ENCODE measurements around the gene PCDH15. TPM values are rescaled to one million over a fixed set of nuclear protein-coding genes. Genes with fewer than 3 reads are reported as not detected.

Gene PCDH15
- total RNA-seq, 1 donor from 2014 or later, result 0.52 TPM

- H3K4me1 ChIP-seq (ENCODE audit: control insufficient read depth in 3 of 3, insufficient read depth in 3 of 3, low read length in 3 of 3), result no peaks in the 10 kb centered on the region
- H3K36me3 ChIP-seq (ENCODE audit: control insufficient read depth in 3 of 3, insufficient read depth in 3 of 3, low read length in 3 of 3), result no peaks in the 10 kb centered on the region
- no peak overlapping the region for H3K4me3 ChIP-seq (ENCODE audit: low read length in 3 of 3)
- H3K9me3 ChIP-seq (ENCODE audit: control insufficient read depth in 3 of 3, low read length in 3 of 3), result no peaks in the 10 kb centered on the region
- H3K27me3 ChIP-seq (ENCODE audit: control insufficient read depth in 3 of 3, insufficient read depth in 3 of 3, low read length in 3 of 3), result no peaks in the 10 kb centered on the region
- H3K9ac ChIP-seq (ENCODE audit: low read depth in 1 of 3, low read length in 3 of 3), result no peak overlapping the region
- H3K27ac ChIP-seq (ENCODE audit: low read depth, low read length), result no peak overlapping the region
Measured at GRCh38 chr10:54131833-54132232, 669.2 kb downstream of the PCDH15 start.

- Histone ChIP-seq H3K4me3 (ENCODE audit: low read length in 3 of 3) (no peak overlapping the region), H3K9ac (ENCODE audit: low read depth in 1 of 3, low read length in 3 of 3) (no peak overlapping the region), H3K4me1 (ENCODE audit: control insufficient read depth in 3 of 3, insufficient read depth in 3 of 3, low read length in 3 of 3) (no peaks in the 10 kb centered on the region), H3K36me3 (ENCODE audit: control insufficient read depth in 3 of 3, insufficient read depth in 3 of 3, low read length in 3 of 3) (no peaks in the 10 kb centered on the region), H3K9me3 (ENCODE audit: control insufficient read depth in 3 of 3, low read length in 3 of 3) (no peaks in the 10 kb centered on the region), H3K27me3 (ENCODE audit: control insufficient read depth in 3 of 3, insufficient read depth in 3 of 3, low read length in 3 of 3) (no peaks in the 10 kb centered on the region), H3K27ac (ENCODE audit: low read depth, low read length) (no peak overlapping the region)
Measured at GRCh38 chr10:54130394-54130793, 670.6 kb downstream of the PCDH15 start.

- Histone ChIP-seq H3K9me3 (ENCODE audit: control insufficient read depth in 3 of 3, low read length in 3 of 3) (no peaks in the 10 kb centered on the region), H3K36me3 (ENCODE audit: control insufficient read depth in 3 of 3, insufficient read depth in 3 of 3, low read length in 3 of 3) (no peaks in the 10 kb centered on the region), H3K4me1 (ENCODE audit: control insufficient read depth in 3 of 3, insufficient read depth in 3 of 3, low read length in 3 of 3) (no peaks in the 10 kb centered on the region)
Measured at GRCh38 chr10:54125098-54125747, 675.8 kb downstream of the PCDH15 start.

GRCh38 chr10:54124209-54124885 lies 676.7 kb downstream of the PCDH15 start:
- Histone ChIP-seq H3K36me3 (ENCODE audit: control insufficient read depth in 3 of 3, insufficient read depth in 3 of 3, low read length in 3 of 3) (no peaks in the 10 kb centered on the region), H3K9ac (ENCODE audit: low read depth in 1 of 3, low read length in 3 of 3) (no peak overlapping the region)

More at GRCh38 chr10:54125098-54125747, 675.8 kb downstream of the PCDH15 start:
- H3K4me3 ChIP-seq (ENCODE audit: low read length in 3 of 3), result no peak overlapping the region
- H3K27me3 ChIP-seq (ENCODE audit: control insufficient read depth in 3 of 3, insufficient read depth in 3 of 3, low read length in 3 of 3), result no peaks in the 10 kb centered on the region
- no peak overlapping the region for H3K9ac ChIP-seq (ENCODE audit: low read depth in 1 of 3, low read length in 3 of 3)
- H3K27ac ChIP-seq (ENCODE audit: low read depth, low read length), result no peak overlapping the region

GRCh38 chr10:54120806-54121205 lies 680.2 kb downstream of the PCDH15 start:
- Histone ChIP-seq H3K9me3 (ENCODE audit: control insufficient read depth in 3 of 3, low read length in 3 of 3) (no peaks in the 10 kb centered on the region), H3K27ac (ENCODE audit: low read depth, low read length) (no peak overlapping the region), H3K4me3 (ENCODE audit: low read length in 3 of 3) (no peak overlapping the region), H3K36me3 (ENCODE audit: control insufficient read depth in 3 of 3, insufficient read depth in 3 of 3, low read length in 3 of 3) (no peaks in the 10 kb centered on the region), H3K27me3 (ENCODE audit: control insufficient read depth in 3 of 3, insufficient read depth in 3 of 3, low read length in 3 of 3) (no peaks in the 10 kb centered on the region), H3K9ac (ENCODE audit: low read depth in 1 of 3, low read length in 3 of 3) (no peak overlapping the region), H3K4me1 (ENCODE audit: control insufficient read depth in 3 of 3, insufficient read depth in 3 of 3, low read length in 3 of 3) (no peaks in the 10 kb centered on the region)

More at GRCh38 chr10:54124209-54124885, 676.7 kb downstream of the PCDH15 start:
- Histone ChIP-seq H3K4me1 (ENCODE audit: control insufficient read depth in 3 of 3, insufficient read depth in 3 of 3, low read length in 3 of 3) (no peaks in the 10 kb centered on the region), H3K27ac (ENCODE audit: low read depth, low read length) (no peak overlapping the region), H3K4me3 (ENCODE audit: low read length in 3 of 3) (no peak overlapping the region), H3K27me3 (ENCODE audit: control insufficient read depth in 3 of 3, insufficient read depth in 3 of 3, low read length in 3 of 3) (no peaks in the 10 kb centered on the region), H3K9me3 (ENCODE audit: control insufficient read depth in 3 of 3, low read length in 3 of 3) (no peaks in the 10 kb centered on the region)

- no peak overlapping the region for H3K27ac ChIP-seq (ENCODE audit: low read depth, low read length)
- H3K27me3 ChIP-seq (ENCODE audit: control insufficient read depth in 3 of 3, insufficient read depth in 3 of 3, low read length in 3 of 3), result no peaks in the 10 kb centered on the region
- no peaks in the 10 kb centered on the region for H3K36me3 ChIP-seq (ENCODE audit: control insufficient read depth in 3 of 3, insufficient read depth in 3 of 3, low read length in 3 of 3)
- no peak overlapping the region for H3K4me3 ChIP-seq (ENCODE audit: low read length in 3 of 3)
- H3K4me1 ChIP-seq (ENCODE audit: control insufficient read depth in 3 of 3, insufficient read depth in 3 of 3, low read length in 3 of 3), result no peaks in the 10 kb centered on the region
- H3K9me3 ChIP-seq (ENCODE audit: control insufficient read depth in 3 of 3, low read length in 3 of 3), result no peaks in the 10 kb centered on the region
- no peak overlapping the region for H3K9ac ChIP-seq (ENCODE audit: low read depth in 1 of 3, low read length in 3 of 3)
Measured at GRCh38 chr10:54108961-54109360, 692.1 kb downstream of the PCDH15 start.

- no peaks in the 10 kb centered on the region for H3K27me3 ChIP-seq (ENCODE audit: control insufficient read depth in 3 of 3, insufficient read depth in 3 of 3, low read length in 3 of 3)
- H3K9ac ChIP-seq (ENCODE audit: low read depth in 1 of 3, low read length in 3 of 3), result no peak overlapping the region
- H3K36me3 ChIP-seq (ENCODE audit: control insufficient read depth in 3 of 3, insufficient read depth in 3 of 3, low read length in 3 of 3), result no peaks in the 10 kb centered on the region
- H3K4me1 ChIP-seq (ENCODE audit: control insufficient read depth in 3 of 3, insufficient read depth in 3 of 3, low read length in 3 of 3), result no peaks in the 10 kb centered on the region
- H3K9me3 ChIP-seq (ENCODE audit: control insufficient read depth in 3 of 3, low read length in 3 of 3), result no peaks in the 10 kb centered on the region
- H3K27ac ChIP-seq (ENCODE audit: low read depth, low read length), result no peak overlapping the region
- no peak overlapping the region for H3K4me3 ChIP-seq (ENCODE audit: low read length in 3 of 3)
Measured at GRCh38 chr10:54096892-54097291, 704.1 kb downstream of the PCDH15 start.

- no peak overlapping the region for H3K4me3 ChIP-seq (ENCODE audit: low read length in 3 of 3)
- no peak overlapping the region for H3K9ac ChIP-seq (ENCODE audit: low read depth in 1 of 3, low read length in 3 of 3)
- H3K4me1 ChIP-seq (ENCODE audit: control insufficient read depth in 3 of 3, insufficient read depth in 3 of 3, low read length in 3 of 3), result no peaks in the 10 kb centered on the region
- H3K27me3 ChIP-seq (ENCODE audit: control insufficient read depth in 3 of 3, insufficient read depth in 3 of 3, low read length in 3 of 3), result no peaks in the 10 kb centered on the region
- H3K27ac ChIP-seq (ENCODE audit: low read depth, low read length), result no peak overlapping the region
- H3K9me3 ChIP-seq (ENCODE audit: control insufficient read depth in 3 of 3, low read length in 3 of 3), result no peaks in the 10 kb centered on the region
- no peaks in the 10 kb centered on the region for H3K36me3 ChIP-seq (ENCODE audit: control insufficient read depth in 3 of 3, insufficient read depth in 3 of 3, low read length in 3 of 3)
Measured at GRCh38 chr10:54094321-54094720, 706.7 kb downstream of the PCDH15 start.

- no peak overlapping the region for H3K4me3 ChIP-seq (ENCODE audit: low read length in 3 of 3)
- no peaks in the 10 kb centered on the region for H3K4me1 ChIP-seq (ENCODE audit: control insufficient read depth in 3 of 3, insufficient read depth in 3 of 3, low read length in 3 of 3)
- H3K9me3 ChIP-seq (ENCODE audit: control insufficient read depth in 3 of 3, low read length in 3 of 3), result no peaks in the 10 kb centered on the region
- H3K9ac ChIP-seq (ENCODE audit: low read depth in 1 of 3, low read length in 3 of 3), result no peak overlapping the region
- H3K27ac ChIP-seq (ENCODE audit: low read depth, low read length), result no peak overlapping the region
- H3K27me3 ChIP-seq (ENCODE audit: control insufficient read depth in 3 of 3, insufficient read depth in 3 of 3, low read length in 3 of 3), result no peaks in the 10 kb centered on the region
- H3K36me3 ChIP-seq (ENCODE audit: control insufficient read depth in 3 of 3, insufficient read depth in 3 of 3, low read length in 3 of 3), result no peaks in the 10 kb centered on the region
Measured at GRCh38 chr10:54091237-54091636, 709.8 kb downstream of the PCDH15 start.

- no peak overlapping the region for H3K27ac ChIP-seq (ENCODE audit: low read depth, low read length)
- no peak overlapping the region for H3K4me3 ChIP-seq (ENCODE audit: low read length in 3 of 3)
- H3K36me3 ChIP-seq (ENCODE audit: control insufficient read depth in 3 of 3, insufficient read depth in 3 of 3, low read length in 3 of 3), result no peaks in the 10 kb centered on the region
- H3K4me1 ChIP-seq (ENCODE audit: control insufficient read depth in 3 of 3, insufficient read depth in 3 of 3, low read length in 3 of 3), result no peaks in the 10 kb centered on the region
- H3K9ac ChIP-seq (ENCODE audit: low read depth in 1 of 3, low read length in 3 of 3), result no peak overlapping the region
- H3K9me3 ChIP-seq (ENCODE audit: control insufficient read depth in 3 of 3, low read length in 3 of 3), result no peaks in the 10 kb centered on the region
- H3K27me3 ChIP-seq (ENCODE audit: control insufficient read depth in 3 of 3, insufficient read depth in 3 of 3, low read length in 3 of 3), result no peaks in the 10 kb centered on the region
Measured at GRCh38 chr10:54081950-54082349, 719.1 kb downstream of the PCDH15 start.

All from skeletal muscle tissue (tissue), 4 donors.